Suprapubic skin (tissue), 4 donors: ENCODE measurements around the gene UBE2E2. TPM values are rescaled to one million over a fixed set of nuclear protein-coding genes. Genes with fewer than 3 reads are reported as not detected.

Experiments
- DNase-seq, 2 donors: peaks; one replicate each; pipeline ENCODE4 v3.0.0-alpha.2; 2019; ENCODE audit warnings: low spot score in 2 of 2
- H3K27ac ChIP-seq: fragments of 200-600 bp; sonication (generic); one replicate; pipeline ENCODE4 v1.5.1; 2019
- H3K27me3 ChIP-seq: fragments of 200-600 bp; sonication (generic); one replicate; pipeline ENCODE4 v1.5.1; 2019
- H3K36me3 ChIP-seq: fragments of 200-600 bp; sonication (generic); one replicate; pipeline ENCODE4 v1.5.1; 2019
- H3K4me1 ChIP-seq: fragments of 200-600 bp; sonication (generic); one replicate; pipeline ENCODE4 v1.5.1; 2019
- H3K4me3 ChIP-seq: fragments of 200-600 bp; sonication (generic); one replicate; pipeline ENCODE4 v1.5.1; 2019; ENCODE audit warnings: mild to moderate bottlenecking
- H3K9me3 ChIP-seq: fragments of 200-600 bp; sonication (generic); one replicate; pipeline ENCODE4 v1.5.1; 2019
- CTCF ChIP-seq, 2 donors: fragments of 200-600 bp in 1 of 2; fragments of 450-650 bp in 1 of 2; sonication (generic) in 1 of 2; IDR thresholded peaks; one replicate each; pipeline ENCODE4 v1.5.1; 2016 to 2019; ENCODE audit warnings: antibody characterized with exemption in 2 of 2, mild to moderate bottlenecking in 1 of 2, moderate library complexity in 1 of 2
- EP300 ChIP-seq: sonication (generic); formaldehyde crosslinking; IDR thresholded peaks from one replicate; pipeline ENCODE4 v1.6.1; 2017; ENCODE audit warnings: antibody characterized with exemption
- POLR2A ChIP-seq, 2 donors: fragments of 450-650 bp; IDR thresholded peaks; one replicate each; pipeline ENCODE4 v1.6.1; 2017; ENCODE audit warnings: antibody characterized with exemption in 2 of 2, mild to moderate bottlenecking in 2 of 2, moderate library complexity in 2 of 2
- POLR2AphosphoS5 ChIP-seq, 3 donors: sonication (generic); formaldehyde crosslinking; IDR thresholded peaks; one replicate each; pipeline ENCODE4 v1.6.1; 2017; ENCODE audit warnings: antibody characterized with exemption in 3 of 3
- WGBS: methylation state at CpG from one replicate; pipeline ENCODE4 v1.1.5; 2018; 5-methylcytosine and 5-hydroxymethylcytosine counted together
- total RNA-seq, 4 donors: library from RNA; depleted of rRNA; stranded (reverse); fragments of >200 nt; gene quantifications; one replicate each; pipeline ENCODE4 v1.1.0, GENCODE V29; 2016

The UBE2E2 gene
- total RNA-seq, 4 donors from 2014 or later: 30.2 to 65.4 (median 34.8) TPM

GRCh38 chr3:23495507-23495906 lies 292.4 kb downstream of the UBE2E2 start:
- no peaks in the 10 kb centered on the region for H3K36me3 ChIP-seq
- DNase-seq: no peak
- TF ChIP-seq POLR2A (IDR thresholded peaks at IDR 0.05) (no peak), CTCF (IDR thresholded peaks at IDR 0.05) (no peak), POLR2AphosphoS5 (IDR thresholded peaks at IDR 0.05) (no peak), EP300 (no peak)
- WGBS: 75% methylated on average over 1 of the region's 1 CpG
- no peak overlapping the region for H3K27ac ChIP-seq
- H3K4me3 ChIP-seq: no peak overlapping the region
- H3K27me3 ChIP-seq: no peaks in the 10 kb centered on the region
- peaks cover 8% of the 10 kb centered on the region for H3K4me1 ChIP-seq
- no peaks in the 10 kb centered on the region for H3K9me3 ChIP-seq

GRCh38 chr3:23496165-23496564 lies 293.0 kb downstream of the UBE2E2 start:
- H3K27ac ChIP-seq: no peak overlapping the region
- TF ChIP-seq POLR2AphosphoS5 (IDR thresholded peaks at IDR 0.05) (no peak), EP300 (no peak), POLR2A (IDR thresholded peaks at IDR 0.05) (no peak), CTCF (IDR thresholded peaks at IDR 0.05) (no peak)
- peaks cover 6% of the 10 kb centered on the region for H3K4me1 ChIP-seq
- H3K27me3 ChIP-seq: no peaks in the 10 kb centered on the region
- no peak for DNase-seq
- no peaks in the 10 kb centered on the region for H3K36me3 ChIP-seq
- 97% methylated on average over 1 of the region's 1 CpG for WGBS
- no peaks in the 10 kb centered on the region for H3K9me3 ChIP-seq
- no peak overlapping the region for H3K4me3 ChIP-seq

GRCh38 chr3:23497156-23497555 lies 294.0 kb downstream of the UBE2E2 start:
- no peak overlapping the region for H3K4me3 ChIP-seq
- 89% methylated on average over 5 of the region's 5 CpGs for WGBS
- no peak overlapping the region for H3K27ac ChIP-seq
- no peaks in the 10 kb centered on the region for H3K27me3 ChIP-seq
- DNase-seq: no peak
- no peaks in the 10 kb centered on the region for H3K9me3 ChIP-seq
- no peaks in the 10 kb centered on the region for H3K36me3 ChIP-seq
- peaks cover 6% of the 10 kb centered on the region for H3K4me1 ChIP-seq
- TF ChIP-seq CTCF (IDR thresholded peaks at IDR 0.05) (no peak), POLR2A (IDR thresholded peaks at IDR 0.05) (no peak), EP300 (no peak), POLR2AphosphoS5 (IDR thresholded peaks at IDR 0.05) (no peak)

- Histone ChIP-seq H3K4me1 (no peaks in the 10 kb centered on the region), H3K9me3 (no peaks in the 10 kb centered on the region), H3K27ac (no peak overlapping the region), H3K27me3 (no peaks in the 10 kb centered on the region), H3K4me3 (no peak overlapping the region), H3K36me3 (no peaks in the 10 kb centered on the region)
- no peak for TF ChIP-seq CTCF (IDR thresholded peaks at IDR 0.05)
- no peak for TF ChIP-seq POLR2A (IDR thresholded peaks at IDR 0.05)
- no peak for DNase-seq
- WGBS: 62% methylated on average over 4 of the region's 4 CpGs
Observed at GRCh38 chr3:23501201-23501802, 298.2 kb downstream of the UBE2E2 start.

- H3K27ac ChIP-seq: no peak overlapping the region
- no peaks in the 10 kb centered on the region for H3K9me3 ChIP-seq
- no peaks in the 10 kb centered on the region for H3K27me3 ChIP-seq
- H3K4me1 ChIP-seq: no peaks in the 10 kb centered on the region
- no peak for DNase-seq
- H3K36me3 ChIP-seq: no peaks in the 10 kb centered on the region
- 92% methylated on average over 5 of the region's 5 CpGs for WGBS
- no peak for TF ChIP-seq CTCF (IDR thresholded peaks at IDR 0.05)
- TF ChIP-seq POLR2A (IDR thresholded peaks at IDR 0.05): no peak
- TF ChIP-seq EP300: no peak
- TF ChIP-seq POLR2AphosphoS5 (IDR thresholded peaks at IDR 0.05): no peak
- H3K4me3 ChIP-seq: no peak overlapping the region
Observed at GRCh38 chr3:23508464-23508863, 305.3 kb downstream of the UBE2E2 start.
